HG02571 (cell line): ENCODE data around the gene ALCAM.

ENCODE experiments used
- ATAC-seq: cut with Tn5 transposase; IDR thresholded peaks from one replicate; pipeline ENCODE4 v1.9.1; 2021; ENCODE audit warnings: mild to moderate bottlenecking, moderate library complexity; ENCODE audit not compliant: unreplicated experiment

Gene ALCAM

GRCh38 chr3:105423397-105423796 is 56.7 kb downstream of the ALCAM start:
- ATAC-seq = no peak

- ATAC-seq = no peak
Observed at GRCh38 chr3:105424412-105425152, 57.9 kb downstream of the ALCAM start.

GRCh38 chr3:105425153-105425502 is 58.4 kb downstream of the ALCAM start:
- no peak for ATAC-seq

GRCh38 chr3:105427332-105427731 is 60.6 kb downstream of the ALCAM start:
- no peak for ATAC-seq

GRCh38 chr3:105429034-105429762 is 62.5 kb downstream of the ALCAM start:
- no peak for ATAC-seq

GRCh38 chr3:105430455-105430854 is 63.7 kb downstream of the ALCAM start:
- no peak for ATAC-seq

- ATAC-seq = no peak
Observed at GRCh38 chr3:105431200-105431599, 64.5 kb downstream of the ALCAM start.

GRCh38 chr3:105435277-105435676 is 68.6 kb downstream of the ALCAM start:
- ATAC-seq = no peak

GRCh38 chr3:105436687-105437086 is 70.0 kb downstream of the ALCAM start:
- ATAC-seq = no peak

GRCh38 chr3:105440113-105440512 is 73.4 kb downstream of the ALCAM start:
- no peak for ATAC-seq

GRCh38 chr3:105444725-105445124 is 78.0 kb downstream of the ALCAM start:
- ATAC-seq = no peak

GRCh38 chr3:105448338-105448982 is 81.8 kb downstream of the ALCAM start:
- ATAC-seq = no peak

GRCh38 chr3:105449414-105449813 is 82.7 kb downstream of the ALCAM start:
- ATAC-seq = no peak

- ATAC-seq = no peak
Observed at GRCh38 chr3:105456017-105456416, 89.3 kb downstream of the ALCAM start.

- ATAC-seq = no peak
Observed at GRCh38 chr3:105458518-105459215, 92.0 kb downstream of the ALCAM start.

- ATAC-seq = no peak
Observed at GRCh38 chr3:105459566-105460290, 93.0 kb downstream of the ALCAM start.

- no peak for ATAC-seq
Observed at GRCh38 chr3:105463620-105464019, 96.9 kb downstream of the ALCAM start.

- no peak for ATAC-seq
Observed at GRCh38 chr3:105465251-105465853, 98.6 kb downstream of the ALCAM start.

GRCh38 chr3:105466072-105466471 is 99.4 kb downstream of the ALCAM start:
- ATAC-seq = no peak
